ENCODE results near the gene RNF7. TPM values are rescaled to one million over a fixed set of nuclear protein-coding genes. Genes with fewer than 3 reads are reported as not detected.

RNF7 gene
- total and polyA plus RNA-seq, 2 of the 8 experiments (the other 6 are each of a cell fraction or from before 2014, with no cell fraction given): 78.4 to 113 TPM

DNA sequence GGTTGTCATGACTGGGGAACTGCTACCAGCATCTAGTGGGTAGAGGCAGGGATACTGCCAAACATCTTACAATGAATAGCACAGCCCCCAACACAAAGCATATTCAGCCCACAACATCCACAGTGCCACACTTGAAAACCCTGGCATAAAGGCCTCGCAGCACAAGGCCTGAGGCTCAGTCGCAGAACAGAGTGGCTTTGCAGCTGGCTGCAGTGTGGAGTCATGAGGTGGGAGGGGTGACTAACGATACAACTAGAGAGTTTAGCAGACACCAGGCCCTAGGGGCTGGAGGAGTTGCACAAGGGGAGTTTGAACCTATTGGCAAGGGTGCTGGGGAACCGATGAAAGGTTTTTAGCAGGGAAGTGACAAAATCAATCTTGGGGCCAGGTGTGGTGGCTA lies 57.2 kb downstream of the RNF7 start (continued):
- TF ChIP-seq, protein P1, sequence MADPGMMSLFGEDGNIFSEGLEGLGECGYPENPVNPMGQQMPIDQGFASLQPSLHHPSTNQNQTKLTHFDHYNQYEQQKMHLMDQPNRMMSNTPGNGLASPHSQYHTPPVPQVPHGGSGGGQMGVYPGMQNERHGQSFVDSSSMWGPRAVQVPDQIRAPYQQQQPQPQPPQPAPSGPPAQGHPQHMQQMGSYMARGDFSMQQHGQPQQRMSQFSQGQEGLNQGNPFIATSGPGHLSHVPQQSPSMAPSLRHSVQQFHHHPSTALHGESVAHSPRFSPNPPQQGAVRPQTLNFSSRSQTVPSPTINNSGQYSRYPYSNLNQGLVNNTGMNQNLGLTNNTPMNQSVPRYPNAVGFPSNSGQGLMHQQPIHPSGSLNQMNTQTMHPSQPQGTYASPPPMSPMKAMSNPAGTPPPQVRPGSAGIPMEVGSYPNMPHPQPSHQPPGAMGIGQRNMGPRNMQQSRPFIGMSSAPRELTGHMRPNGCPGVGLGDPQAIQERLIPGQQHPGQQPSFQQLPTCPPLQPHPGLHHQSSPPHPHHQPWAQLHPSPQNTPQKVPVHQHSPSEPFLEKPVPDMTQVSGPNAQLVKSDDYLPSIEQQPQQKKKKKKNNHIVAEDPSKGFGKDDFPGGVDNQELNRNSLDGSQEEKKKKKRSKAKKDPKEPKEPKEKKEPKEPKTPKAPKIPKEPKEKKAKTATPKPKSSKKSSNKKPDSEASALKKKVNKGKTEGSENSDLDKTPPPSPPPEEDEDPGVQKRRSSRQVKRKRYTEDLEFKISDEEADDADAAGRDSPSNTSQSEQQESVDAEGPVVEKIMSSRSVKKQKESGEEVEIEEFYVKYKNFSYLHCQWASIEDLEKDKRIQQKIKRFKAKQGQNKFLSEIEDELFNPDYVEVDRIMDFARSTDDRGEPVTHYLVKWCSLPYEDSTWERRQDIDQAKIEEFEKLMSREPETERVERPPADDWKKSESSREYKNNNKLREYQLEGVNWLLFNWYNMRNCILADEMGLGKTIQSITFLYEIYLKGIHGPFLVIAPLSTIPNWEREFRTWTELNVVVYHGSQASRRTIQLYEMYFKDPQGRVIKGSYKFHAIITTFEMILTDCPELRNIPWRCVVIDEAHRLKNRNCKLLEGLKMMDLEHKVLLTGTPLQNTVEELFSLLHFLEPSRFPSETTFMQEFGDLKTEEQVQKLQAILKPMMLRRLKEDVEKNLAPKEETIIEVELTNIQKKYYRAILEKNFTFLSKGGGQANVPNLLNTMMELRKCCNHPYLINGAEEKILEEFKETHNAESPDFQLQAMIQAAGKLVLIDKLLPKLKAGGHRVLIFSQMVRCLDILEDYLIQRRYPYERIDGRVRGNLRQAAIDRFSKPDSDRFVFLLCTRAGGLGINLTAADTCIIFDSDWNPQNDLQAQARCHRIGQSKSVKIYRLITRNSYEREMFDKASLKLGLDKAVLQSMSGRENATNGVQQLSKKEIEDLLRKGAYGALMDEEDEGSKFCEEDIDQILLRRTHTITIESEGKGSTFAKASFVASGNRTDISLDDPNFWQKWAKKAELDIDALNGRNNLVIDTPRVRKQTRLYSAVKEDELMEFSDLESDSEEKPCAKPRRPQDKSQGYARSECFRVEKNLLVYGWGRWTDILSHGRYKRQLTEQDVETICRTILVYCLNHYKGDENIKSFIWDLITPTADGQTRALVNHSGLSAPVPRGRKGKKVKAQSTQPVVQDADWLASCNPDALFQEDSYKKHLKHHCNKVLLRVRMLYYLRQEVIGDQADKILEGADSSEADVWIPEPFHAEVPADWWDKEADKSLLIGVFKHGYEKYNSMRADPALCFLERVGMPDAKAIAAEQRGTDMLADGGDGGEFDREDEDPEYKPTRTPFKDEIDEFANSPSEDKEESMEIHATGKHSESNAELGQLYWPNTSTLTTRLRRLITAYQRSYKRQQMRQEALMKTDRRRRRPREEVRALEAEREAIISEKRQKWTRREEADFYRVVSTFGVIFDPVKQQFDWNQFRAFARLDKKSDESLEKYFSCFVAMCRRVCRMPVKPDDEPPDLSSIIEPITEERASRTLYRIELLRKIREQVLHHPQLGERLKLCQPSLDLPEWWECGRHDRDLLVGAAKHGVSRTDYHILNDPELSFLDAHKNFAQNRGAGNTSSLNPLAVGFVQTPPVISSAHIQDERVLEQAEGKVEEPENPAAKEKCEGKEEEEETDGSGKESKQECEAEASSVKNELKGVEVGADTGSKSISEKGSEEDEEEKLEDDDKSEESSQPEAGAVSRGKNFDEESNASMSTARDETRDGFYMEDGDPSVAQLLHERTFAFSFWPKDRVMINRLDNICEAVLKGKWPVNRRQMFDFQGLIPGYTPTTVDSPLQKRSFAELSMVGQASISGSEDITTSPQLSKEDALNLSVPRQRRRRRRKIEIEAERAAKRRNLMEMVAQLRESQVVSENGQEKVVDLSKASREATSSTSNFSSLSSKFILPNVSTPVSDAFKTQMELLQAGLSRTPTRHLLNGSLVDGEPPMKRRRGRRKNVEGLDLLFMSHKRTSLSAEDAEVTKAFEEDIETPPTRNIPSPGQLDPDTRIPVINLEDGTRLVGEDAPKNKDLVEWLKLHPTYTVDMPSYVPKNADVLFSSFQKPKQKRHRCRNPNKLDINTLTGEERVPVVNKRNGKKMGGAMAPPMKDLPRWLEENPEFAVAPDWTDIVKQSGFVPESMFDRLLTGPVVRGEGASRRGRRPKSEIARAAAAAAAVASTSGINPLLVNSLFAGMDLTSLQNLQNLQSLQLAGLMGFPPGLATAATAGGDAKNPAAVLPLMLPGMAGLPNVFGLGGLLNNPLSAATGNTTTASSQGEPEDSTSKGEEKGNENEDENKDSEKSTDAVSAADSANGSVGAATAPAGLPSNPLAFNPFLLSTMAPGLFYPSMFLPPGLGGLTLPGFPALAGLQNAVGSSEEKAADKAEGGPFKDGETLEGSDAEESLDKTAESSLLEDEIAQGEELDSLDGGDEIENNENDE (IDR thresholded peaks at IDR 0.05; ENCODE audit: insufficient replicate concordance, low read length): no peak
- TF ChIP-seq HDAC2 (IDR thresholded peaks at IDR 0.05; ENCODE audit: borderline replicate concordance in 1 of 2, low read depth in 2 of 2, low read length in 2 of 2) (no peak), EGR1 (IDR thresholded peaks at IDR 0.05; ENCODE audit: borderline replicate concordance, low read depth, low read length) (no peak)
